T-helper 1 cell (primary cell): ENCODE measurements around the gene TNFRSF1B.

Source experiments
- DNase-seq, 5 donors: peaks; one replicate each; pipeline ENCODE4 v3.0.0-alpha.2; 2012 to 2020
- total RNA-seq, 4 donors: gene quantifications; one replicate each; lab custom pipeline; 2026; lab: John Stamatoyannopoulos, UW

The TNFRSF1B gene
- total RNA-seq = 112 to 165 (median 142) reads per million in 4 donors

GRCh38 chr1:12166834-12167492, at the start of gene TNFRSF1B:
TSS of gene TNFRSF1B (plus strand) at chr1:12166991. CDS start at chr1:12167092, 101 bp downstream.
- DNase-seq = peak; percentile 55 to 78 (median 59)

GRCh38 chr1:12121212-12122003, 45.4 kb upstream of the TNFRSF1B start:
- no peak for DNase-seq

- DNase-seq = no peak
Measured at GRCh38 chr1:12123172-12123571, 43.6 kb upstream of the TNFRSF1B start.

GRCh38 chr1:12124693-12125421, 41.9 kb upstream of the TNFRSF1B start:
- DNase-seq = peak; percentile 44 to 76 (median 68)

GRCh38 chr1:12125422-12126355, 41.1 kb upstream of the TNFRSF1B start:
- no peak for DNase-seq

- no peak for DNase-seq
Measured at GRCh38 chr1:12126781-12127180, 40.0 kb upstream of the TNFRSF1B start.

- no peak for DNase-seq
Measured at GRCh38 chr1:12127206-12127810, 39.5 kb upstream of the TNFRSF1B start.

- no peak for DNase-seq
Measured at GRCh38 chr1:12128120-12128519, 38.7 kb upstream of the TNFRSF1B start.

GRCh38 chr1:12129624-12130023, 37.2 kb upstream of the TNFRSF1B start:
- DNase-seq = no peak

GRCh38 chr1:12130466-12131130, 36.2 kb upstream of the TNFRSF1B start:
- no peak for DNase-seq

GRCh38 chr1:12132078-12132477, 34.7 kb upstream of the TNFRSF1B start:
- no peak for DNase-seq

GRCh38 chr1:12134716-12135115, 32.1 kb upstream of the TNFRSF1B start:
- no peak for DNase-seq

- no peak for DNase-seq
Measured at GRCh38 chr1:12135612-12136011, 31.2 kb upstream of the TNFRSF1B start.

GRCh38 chr1:12136916-12137610, 29.7 kb upstream of the TNFRSF1B start:
- DNase-seq = no peak

- no peak for DNase-seq
Measured at GRCh38 chr1:12138196-12139168, 28.3 kb upstream of the TNFRSF1B start.

GRCh38 chr1:12140016-12140415, 26.8 kb upstream of the TNFRSF1B start:
- DNase-seq = no peak

- DNase-seq = no peak
Measured at GRCh38 chr1:12140515-12141162, 26.2 kb upstream of the TNFRSF1B start.

GRCh38 chr1:12141163-12141850, 25.5 kb upstream of the TNFRSF1B start:
- DNase-seq = no peak
